HG03521 (cell line): ENCODE data around the gene NDRG4.
A peak's percentile ranks its signal among the peaks of the same experiment; 100 is the strongest.

Experiments
- ATAC-seq: cut with Tn5 transposase; IDR thresholded peaks from one replicate; pipeline ENCODE4 v1.9.1; 2021; ENCODE audit warnings: mild to moderate bottlenecking, moderate library complexity; ENCODE audit not compliant: unreplicated experiment

NDRG4 gene

GRCh38 chr16:58508671-58509251, 8.8 kb downstream of the NDRG4 start:
- no peak for ATAC-seq

- no peak for ATAC-seq
Measured at GRCh38 chr16:58509256-58510096, 9.5 kb downstream of the NDRG4 start.

- no peak for ATAC-seq
Measured at GRCh38 chr16:58510097-58510775, 10.3 kb downstream of the NDRG4 start.

- no peak for ATAC-seq
Measured at GRCh38 chr16:58510776-58511628, 11.1 kb downstream of the NDRG4 start.

- no peak for ATAC-seq
Measured at GRCh38 chr16:58511933-58512815, 12.2 kb downstream of the NDRG4 start.

- ATAC-seq, result no peak
Measured at GRCh38 chr16:58513874-58514273, 13.9 kb downstream of the NDRG4 start.

- ATAC-seq, result peak; percentile 66
Measured at GRCh38 chr16:58515125-58515870, 15.4 kb downstream of the NDRG4 start, which contains the start of gene SETD6. Gene SETD6 (plus strand): TSS chr16:58515517. CDS start chr16:58515538, 21 bp downstream.

GRCh38 chr16:58515871-58516767, 16.2 kb downstream of the NDRG4 start:
- ATAC-seq, result peak; percentile 31

- no peak for ATAC-seq
Measured at GRCh38 chr16:58516768-58517107, 16.8 kb downstream of the NDRG4 start.

- no peak for ATAC-seq
Measured at GRCh38 chr16:58518083-58518979, 18.4 kb downstream of the NDRG4 start.

- no peak for ATAC-seq
Measured at GRCh38 chr16:58518980-58519368, 19.0 kb downstream of the NDRG4 start.

GRCh38 chr16:58519707-58520106, 19.8 kb downstream of the NDRG4 start:
- no peak for ATAC-seq

- ATAC-seq, result no peak
Measured at GRCh38 chr16:58530179-58530578, 30.2 kb downstream of the NDRG4 start.

- no peak for ATAC-seq
Measured at GRCh38 chr16:58532414-58532813, 32.5 kb downstream of the NDRG4 start.

GRCh38 chr16:58533751-58534470, 34.0 kb downstream of the NDRG4 start:
- ATAC-seq, result no peak

- no peak for ATAC-seq
Measured at GRCh38 chr16:58535100-58535499, 35.2 kb downstream of the NDRG4 start.

GRCh38 chr16:58536278-58536677, 36.3 kb downstream of the NDRG4 start:
- no peak for ATAC-seq
